OCI-LY1 (cell line): ENCODE measurements around the gene TBC1D4.

Experiments
- EZH2 ChIP-seq: fragments of 200-600 bp; sonication (generic), shearing (Covaris generic); IDR thresholded peaks from 2 replicates; pipeline ENCODE4 v1.8.0; 2017; ENCODE audit warnings: borderline replicate concordance, mixed run types, mild to moderate bottlenecking, antibody characterized with exemption, low read length, moderate library complexity, mixed read lengths
- TF ChIP-seq, protein P1 (sequence below): fragments of 200-600 bp; sonication (generic), shearing (Covaris generic); IDR thresholded peaks from 2 replicates; pipeline ENCODE4 v1.5.1; 2017; ENCODE audit warnings: mild to moderate bottlenecking, antibody characterized with exemption, low read length, moderate library complexity, mixed read lengths

DNA sequence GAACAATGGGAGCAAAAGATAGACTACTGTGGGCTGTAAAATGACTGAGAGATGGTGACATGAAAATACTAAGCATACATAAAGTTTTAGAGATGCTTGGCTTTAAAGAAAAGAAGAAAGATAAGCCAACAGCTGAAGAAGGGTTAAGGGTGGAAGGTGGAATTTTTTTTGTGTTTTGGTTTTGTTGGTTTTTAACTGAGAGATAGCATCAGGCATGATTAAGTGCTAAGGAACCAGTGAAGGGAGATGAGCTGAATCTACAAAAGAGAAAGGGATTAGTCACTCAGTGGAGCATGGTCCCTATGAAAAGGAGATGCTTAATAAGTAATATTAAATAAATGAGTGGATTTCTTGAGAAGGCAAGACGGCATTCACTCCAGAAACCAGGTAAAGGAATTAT, 12.5 kb upstream of the TBC1D4 start:
- TF ChIP-seq, protein P1, sequence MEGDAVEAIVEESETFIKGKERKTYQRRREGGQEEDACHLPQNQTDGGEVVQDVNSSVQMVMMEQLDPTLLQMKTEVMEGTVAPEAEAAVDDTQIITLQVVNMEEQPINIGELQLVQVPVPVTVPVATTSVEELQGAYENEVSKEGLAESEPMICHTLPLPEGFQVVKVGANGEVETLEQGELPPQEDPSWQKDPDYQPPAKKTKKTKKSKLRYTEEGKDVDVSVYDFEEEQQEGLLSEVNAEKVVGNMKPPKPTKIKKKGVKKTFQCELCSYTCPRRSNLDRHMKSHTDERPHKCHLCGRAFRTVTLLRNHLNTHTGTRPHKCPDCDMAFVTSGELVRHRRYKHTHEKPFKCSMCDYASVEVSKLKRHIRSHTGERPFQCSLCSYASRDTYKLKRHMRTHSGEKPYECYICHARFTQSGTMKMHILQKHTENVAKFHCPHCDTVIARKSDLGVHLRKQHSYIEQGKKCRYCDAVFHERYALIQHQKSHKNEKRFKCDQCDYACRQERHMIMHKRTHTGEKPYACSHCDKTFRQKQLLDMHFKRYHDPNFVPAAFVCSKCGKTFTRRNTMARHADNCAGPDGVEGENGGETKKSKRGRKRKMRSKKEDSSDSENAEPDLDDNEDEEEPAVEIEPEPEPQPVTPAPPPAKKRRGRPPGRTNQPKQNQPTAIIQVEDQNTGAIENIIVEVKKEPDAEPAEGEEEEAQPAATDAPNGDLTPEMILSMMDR: no peak
- TF ChIP-seq EZH2: no peak
